HG02870 (cell line): Measurements from ENCODE around the gene BCL2L13.
"Not testable (repeated sequence)": the region's sequence is repeated elsewhere in the genome, so short reads cannot be mapped to it uniquely, and the experiment has no call there.

ENCODE experiments used
- ATAC-seq: cut with Tn5 transposase; IDR thresholded peaks from one replicate; pipeline ENCODE4 v1.9.1; 2021; ENCODE audit warnings: mild to moderate bottlenecking, moderate library complexity; ENCODE audit not compliant: unreplicated experiment

BCL2L13 gene

DNA sequence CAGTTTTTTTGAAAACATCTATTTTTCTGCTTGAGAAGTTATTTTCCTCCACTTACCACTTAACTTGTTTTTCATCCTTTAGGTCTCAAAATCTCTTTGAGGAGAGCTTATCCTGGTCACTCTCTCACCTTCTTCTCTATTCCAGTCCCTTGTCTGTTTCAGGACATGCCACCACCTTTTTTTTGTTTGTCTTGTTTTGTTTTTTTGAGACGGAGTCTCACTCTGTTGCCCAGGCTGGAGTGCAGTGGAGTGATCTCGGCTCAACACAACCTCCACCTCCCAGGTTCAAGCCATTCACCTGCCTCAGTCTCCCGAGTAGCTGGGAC, 4.6 kb upstream of the BCL2L13 start:
- no peak for ATAC-seq

DNA sequence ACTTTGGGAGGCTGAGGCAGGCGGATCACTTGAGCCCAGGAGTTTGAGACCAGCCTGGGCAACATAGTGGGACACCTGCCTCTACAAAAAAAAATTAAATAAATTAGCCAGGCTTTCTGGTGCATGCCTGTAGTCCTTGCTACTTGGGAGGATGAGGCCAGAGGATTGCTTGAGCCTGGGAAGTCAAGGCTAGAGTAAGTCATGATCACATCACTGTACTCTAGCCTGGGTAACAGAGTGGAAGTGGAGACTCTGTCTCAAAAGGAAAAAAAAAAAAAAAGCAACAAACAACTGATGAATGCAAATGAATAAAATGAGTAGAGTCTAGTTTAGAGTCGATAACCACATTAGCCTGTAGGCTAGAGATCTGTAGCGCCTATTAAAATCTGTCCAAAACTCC, 3.9 kb upstream of the BCL2L13 start:
- no peak for ATAC-seq

DNA sequence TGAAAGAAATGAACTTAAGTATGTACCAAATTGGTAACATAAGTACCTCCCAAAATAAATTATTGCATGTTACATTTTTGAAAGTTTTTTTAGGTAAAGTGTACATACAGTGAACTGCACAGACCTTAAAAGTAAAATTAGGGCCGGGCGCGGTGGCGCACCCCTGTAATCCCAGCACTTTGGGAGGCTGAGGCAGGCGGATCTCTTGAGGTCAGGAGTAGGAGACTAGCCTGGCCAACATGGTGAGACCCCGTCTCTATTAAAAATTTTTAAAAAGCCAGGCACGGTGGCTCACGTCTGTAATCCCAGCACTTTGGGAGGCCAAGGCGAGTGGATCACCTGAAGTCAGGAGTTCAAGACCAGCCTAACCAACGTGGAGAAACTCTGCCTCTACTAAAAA, 1.7 kb upstream of the BCL2L13 start:
- ATAC-seq: not testable (repeated sequence)

DNA sequence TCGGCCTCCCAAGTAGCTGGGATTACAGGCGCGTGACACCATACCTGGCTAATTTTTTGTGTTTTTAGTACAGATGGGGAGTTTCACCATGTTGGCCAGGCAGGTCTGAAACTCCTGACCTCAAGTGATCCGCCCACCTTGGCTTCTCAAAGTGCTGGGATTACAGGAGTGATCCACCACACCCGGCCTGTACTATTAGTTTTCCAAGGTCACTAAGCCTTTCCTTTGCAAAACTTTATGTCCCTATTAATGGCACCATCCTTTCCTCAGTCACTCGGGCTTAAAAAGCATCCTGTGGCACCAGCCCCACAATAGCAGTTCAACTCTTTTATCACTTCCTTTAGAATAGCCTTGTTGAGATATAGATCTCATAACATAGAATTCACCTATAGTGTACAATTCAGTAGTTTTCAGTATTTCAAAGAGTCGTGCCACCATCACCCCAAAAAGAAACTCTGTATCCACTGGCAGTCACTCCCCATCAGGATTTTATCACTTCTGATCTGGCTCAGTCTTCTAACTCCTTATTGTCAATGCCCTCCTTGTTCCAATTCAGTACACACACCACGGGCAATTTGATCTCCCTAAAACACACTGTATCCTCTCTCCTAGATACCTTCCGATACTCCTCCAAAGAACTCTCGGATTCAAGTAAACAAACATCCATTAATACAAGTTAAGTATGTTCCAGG, 921 bp upstream of the BCL2L13 start:
- ATAC-seq: no peak

DNA sequence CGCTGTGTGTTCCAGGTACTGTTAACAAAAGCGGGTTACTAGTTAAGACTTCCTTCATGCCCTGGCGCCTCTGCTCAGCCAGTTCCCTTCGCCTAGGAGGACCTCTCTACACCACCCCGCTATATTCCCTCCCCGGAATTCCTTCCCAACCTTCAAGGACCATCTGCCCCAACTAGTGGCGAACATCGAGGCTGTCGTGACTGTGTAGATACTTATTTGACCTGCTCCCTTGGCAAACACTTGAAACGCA, 450 bp upstream of the BCL2L13 start:
- peak; percentile 17 for ATAC-seq

DNA sequence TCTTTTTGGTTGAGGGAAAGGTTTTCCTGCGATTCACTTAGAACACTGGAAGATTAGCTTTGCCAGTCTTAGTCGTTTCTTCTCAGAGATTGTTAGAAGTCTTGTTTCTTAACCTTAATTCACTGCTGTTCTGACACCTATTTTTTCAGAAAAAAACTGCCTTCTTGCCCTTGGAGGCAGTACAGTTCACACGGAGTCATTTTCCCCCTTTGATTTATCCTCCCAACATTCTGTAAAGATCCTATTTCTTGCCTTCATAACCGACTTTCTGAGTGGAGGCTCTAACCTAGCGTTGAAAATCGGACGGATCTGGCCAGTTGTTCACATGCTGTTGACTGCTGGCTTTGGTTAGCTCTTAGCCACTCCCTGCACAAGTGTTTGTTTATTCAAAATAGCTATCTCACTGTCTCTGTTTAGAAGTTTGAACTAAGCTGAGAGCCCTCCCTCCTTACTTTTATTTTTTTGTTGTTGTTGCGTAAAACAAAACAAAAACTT, 737 bp downstream of the BCL2L13 start:
- ATAC-seq: peak; percentile 31

DNA sequence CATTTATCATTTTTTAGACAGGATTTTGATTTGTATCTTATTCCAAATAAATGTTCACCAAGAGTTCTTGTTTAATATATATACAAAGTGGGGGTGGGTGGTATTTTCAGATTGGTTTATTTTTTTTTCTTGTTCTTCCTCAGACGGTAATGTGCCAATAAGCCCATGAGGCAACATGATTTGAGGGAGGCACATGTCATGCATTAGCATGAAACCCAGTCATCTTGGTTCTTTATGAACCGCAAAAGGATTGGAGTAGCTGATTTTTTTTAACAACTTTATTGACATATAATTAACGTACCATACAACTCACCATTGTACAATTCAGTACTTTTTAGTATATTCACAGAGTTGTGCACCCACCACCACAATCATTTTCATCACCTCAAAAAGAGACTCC, 2.7 kb downstream of the BCL2L13 start:
- no peak for ATAC-seq

DNA sequence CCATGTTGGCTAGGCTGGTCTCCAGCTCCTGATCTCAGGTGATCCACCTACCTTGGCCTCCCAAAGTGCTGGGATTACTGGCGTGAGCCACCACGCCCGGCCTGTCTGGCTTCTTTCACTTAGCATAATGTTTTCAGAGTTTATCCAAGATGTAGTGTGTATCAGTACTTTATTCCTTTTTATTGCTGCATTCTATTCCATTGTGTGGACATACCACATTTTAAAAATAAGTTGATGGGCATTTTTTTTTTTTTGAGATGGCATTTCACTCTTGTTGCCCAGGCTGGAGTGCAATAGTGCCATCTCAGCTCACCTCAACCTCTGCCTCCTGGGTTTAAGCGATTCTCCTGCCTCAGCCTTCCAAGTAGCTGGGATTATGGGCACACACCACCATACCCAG, 3.8 kb downstream of the BCL2L13 start:
- not testable (repeated sequence) for ATAC-seq

DNA sequence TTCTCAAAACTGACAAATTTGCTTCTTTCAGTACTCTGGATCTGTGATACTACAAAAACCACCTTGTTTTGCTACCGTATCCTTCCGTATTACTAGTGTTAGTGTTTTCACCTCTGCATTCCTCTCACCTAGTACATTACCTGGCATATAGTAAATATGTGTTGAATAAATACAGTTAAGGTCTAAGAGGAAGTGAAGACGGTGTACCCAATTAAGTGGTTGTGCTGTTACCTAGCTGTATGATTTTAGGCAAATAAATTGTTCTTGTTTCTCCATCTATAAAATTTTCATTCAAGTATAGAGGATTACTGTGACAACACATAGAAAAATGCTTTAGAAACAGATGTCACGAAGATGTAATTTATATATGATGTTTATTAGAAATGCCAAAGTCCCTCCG, 8.9 kb downstream of the BCL2L13 start:
- ATAC-seq: no peak

DNA sequence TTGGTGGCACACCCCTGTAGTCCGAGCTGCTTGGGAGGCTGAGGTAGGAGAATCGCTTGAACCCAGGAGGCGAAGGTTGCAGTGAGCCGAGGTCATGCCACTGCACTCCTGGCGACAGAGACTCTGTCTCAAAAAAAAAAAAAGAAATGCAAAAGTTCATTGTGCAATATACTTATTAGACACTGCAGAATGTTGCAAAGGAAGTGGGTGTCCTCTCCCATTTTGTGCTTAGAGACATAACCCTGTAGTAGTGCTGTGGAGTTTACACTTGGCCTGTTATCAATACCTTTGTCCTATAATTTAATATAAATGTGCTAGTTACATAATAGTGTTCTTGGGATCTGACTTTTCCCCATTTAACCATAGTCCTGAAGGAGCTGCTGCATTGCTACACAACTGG, 9.4 kb downstream of the BCL2L13 start:
- ATAC-seq: no peak

DNA sequence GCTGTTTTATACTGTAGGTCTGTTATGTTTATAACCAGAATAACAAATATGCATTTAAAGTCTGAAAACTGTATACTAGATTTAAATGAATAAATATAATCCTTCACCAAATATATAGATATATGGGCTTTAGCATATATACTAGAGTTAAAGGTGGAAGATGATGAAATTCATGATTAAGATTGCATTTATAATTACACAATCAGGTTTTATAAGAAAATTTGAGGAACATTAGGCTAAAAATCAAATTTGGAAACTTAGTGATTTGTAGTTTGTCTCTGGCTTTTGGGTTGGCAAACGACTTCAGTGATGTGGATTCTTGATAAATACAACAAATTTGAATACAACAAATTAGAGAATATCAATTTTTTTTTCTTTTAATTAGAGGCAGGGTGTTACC, 10.0 kb downstream of the BCL2L13 start:
- ATAC-seq: no peak

DNA sequence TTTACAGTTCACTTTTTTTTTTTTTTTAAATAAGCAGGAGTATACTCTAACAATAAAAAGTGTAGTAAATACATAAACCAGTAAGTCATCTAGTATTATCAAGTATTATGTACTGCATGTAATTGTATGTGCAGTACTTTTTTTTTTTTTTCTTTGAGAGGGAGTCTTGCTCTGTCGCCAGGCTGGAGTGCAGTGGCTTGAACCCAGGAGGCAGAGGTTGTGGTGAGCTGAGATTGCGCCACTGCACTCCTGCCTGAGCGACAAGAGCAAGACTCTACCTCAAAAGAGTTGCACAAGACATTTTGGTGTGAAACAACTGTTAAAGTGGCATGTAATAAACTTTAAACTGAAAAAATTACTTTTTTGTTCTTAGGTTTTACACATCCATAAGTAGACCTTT, 16.7 kb downstream of the BCL2L13 start:
- no peak for ATAC-seq

DNA sequence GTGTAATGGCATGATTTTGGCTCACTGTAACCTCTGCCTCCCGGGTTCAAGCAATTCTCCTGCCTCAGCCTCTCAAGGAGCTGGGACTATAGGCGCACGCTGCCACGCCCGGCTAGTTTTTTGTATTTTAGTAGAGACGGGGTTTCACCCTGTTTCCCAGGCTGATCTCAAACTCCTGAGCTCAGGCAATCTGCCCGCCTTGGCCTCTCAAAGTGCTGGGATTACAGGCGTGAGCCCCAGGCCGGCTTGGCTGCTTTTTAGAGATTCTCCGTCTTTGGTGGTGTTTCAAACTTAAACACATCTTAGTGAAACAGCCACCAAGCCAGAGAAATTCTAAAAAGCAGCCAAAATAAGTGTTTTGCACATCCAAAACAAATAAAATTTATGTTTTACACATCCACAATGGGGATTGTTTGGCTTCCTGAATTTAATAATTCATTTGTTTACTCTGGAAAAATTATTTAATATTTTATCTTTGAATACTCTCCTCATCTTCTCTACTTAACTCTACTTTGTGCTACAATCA, 18.4 kb downstream of the BCL2L13 start:
- no peak for ATAC-seq

DNA sequence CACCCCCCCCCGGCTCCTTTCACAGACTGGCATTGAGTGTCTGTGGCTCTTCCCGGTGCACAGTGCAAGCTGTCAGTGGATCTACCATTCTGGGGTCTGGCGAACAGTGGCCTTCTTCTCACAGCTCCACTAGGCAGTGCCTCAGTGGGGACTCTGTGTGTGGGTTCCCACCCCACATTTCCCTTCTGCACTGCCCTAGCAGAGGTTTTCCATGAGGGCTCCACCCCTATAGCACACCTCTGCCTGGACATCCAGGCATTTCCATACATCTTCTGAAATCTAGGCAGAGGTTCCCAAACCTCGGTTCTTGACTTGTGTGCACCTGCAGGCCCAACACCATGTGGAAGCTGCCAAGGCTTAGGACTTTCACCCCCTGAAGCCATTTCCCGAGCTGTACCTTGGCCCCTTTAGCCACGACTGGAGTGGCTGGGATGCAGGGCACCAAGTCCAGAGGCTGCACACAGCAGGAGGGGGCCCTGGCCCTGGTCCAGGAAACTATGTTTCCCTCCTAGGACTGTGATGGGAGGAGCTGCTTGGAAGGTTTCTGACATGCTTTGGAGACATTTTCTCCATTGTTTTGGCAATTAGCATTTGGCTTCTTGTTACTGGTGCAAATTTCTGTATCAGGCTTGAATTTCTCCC, 26.0 kb downstream of the BCL2L13 start:
- ATAC-seq: no peak

DNA sequence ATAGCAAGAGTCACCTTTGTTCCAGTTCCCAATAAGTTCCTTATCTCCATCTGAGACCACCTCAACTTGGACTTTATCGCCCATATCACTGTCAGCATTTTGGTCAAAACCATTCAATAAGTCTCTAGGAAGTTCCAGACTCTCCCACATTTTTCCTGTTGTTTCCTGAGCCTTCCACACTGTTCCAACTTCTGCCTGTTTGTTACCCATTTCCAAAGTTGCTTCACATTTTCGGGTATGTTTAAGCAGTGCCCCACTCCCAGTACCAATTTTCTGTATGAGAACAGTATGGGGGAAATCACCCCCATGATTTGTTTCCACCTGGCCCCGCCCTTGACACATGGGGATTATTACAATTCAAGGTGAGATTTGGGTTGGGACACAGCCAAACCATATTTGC, 26.7 kb downstream of the BCL2L13 start:
- no peak for ATAC-seq

DNA sequence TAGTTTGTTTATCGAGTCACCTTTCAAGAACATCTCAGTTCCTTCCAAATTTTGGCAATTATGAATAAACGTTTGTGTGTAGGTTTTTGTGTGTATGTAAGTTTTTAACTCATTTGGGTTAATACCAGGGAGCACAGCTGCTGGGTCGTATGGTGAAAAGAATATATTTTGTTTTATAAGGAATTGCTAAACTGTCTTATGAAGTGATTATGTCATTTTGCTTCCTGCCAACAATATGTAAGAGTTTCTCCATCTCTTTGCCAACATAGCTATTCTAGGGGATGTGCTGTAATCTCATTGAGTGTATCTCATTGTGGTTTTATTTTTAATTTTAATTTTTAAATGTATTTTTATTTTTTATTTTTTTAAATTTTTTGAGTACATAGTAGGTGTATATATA, 27.3 kb downstream of the BCL2L13 start:
- no peak for ATAC-seq

DNA sequence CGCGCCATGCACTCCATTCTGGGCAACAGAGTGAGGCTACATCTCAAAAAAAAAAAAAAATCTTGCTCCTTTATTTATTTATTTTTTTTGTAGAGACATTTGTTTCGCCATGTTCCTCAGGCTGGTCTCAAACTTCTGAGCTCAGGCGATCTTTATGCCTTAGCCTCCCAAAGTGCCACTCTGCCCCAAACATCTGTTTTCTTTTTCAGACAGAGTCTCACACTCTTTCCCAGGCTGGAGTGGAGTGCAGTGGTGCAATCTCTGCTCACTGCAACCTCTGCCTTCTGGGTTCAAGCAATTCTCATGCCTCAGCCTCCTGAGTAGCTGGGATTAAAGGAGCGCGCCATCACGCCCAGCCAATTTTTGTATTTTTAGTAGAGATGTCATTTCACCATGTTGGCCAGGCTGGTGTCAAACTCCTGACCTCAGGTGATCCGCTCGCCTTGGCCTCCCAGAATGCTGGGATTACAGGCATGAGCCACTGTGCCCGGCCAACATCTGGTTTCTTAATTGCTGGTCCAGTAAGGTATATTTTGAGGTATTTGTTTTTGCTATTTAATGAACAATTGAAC, 33.0 kb downstream of the BCL2L13 start:
- ATAC-seq: not testable (repeated sequence)

DNA sequence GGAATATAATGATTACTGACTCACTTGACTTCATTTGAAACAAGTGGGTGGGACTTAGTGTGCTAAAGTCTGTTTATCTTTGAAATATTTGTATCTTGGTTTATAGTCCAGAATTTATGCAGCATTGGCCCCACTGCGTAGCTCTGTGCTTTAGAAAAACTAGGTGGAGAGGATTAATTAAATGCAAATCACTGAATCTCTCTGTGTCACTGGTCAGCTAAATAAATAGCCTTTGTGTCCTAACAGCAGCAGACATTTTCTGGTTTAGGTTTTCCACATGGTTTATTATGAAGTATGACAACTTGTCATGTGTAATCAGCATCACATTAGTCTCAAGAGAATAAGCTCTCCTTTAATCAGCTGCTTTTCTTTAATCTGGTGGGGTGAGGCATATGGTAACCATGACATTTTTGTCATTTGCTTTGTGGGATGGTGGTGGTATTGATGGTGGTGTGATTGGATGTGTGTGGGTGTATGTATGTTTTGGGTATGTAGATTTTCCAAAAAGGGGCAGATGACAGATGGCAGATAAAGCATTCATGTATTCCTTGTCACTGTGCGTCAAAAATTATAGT, 33.9 kb downstream of the BCL2L13 start:
- ATAC-seq: no peak

DNA sequence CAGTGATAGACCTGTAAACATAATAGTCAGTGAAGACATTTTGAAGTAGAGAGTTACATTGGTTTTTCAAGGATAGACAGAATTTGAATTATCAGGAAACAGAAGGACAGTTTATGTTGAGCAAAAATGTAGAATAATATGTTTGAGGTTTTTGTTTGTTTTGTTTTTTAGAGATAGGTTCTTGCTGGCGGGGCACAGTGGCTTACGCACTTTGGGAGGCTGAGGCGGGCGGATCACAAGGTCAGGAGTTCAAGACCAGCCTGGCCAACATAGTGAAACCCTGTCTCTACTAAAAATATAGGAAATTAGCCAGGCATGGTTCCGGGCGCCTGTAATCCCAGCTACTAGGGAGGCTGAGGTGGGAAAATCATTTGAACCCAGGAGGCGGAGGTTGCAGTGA, 35.6 kb downstream of the BCL2L13 start:
- no peak for ATAC-seq

DNA sequence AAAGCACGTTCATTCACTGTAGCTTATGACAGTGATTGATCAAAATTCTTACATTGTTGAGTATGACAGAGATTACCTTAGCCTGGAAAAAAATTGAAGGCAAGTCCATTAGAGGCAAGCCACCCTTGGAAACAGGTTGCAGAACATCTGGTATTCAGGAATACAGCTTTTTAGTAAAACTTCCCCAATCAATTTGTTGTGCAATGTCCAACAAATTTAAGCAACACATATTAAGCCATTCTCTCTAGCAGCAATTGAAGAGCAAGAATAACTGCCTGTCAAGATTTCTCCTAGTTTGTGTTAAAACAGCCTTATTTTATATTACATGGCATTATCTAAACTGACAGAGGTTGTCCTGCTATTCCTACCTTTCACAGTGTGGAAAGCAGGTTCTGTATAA, 37.0 kb downstream of the BCL2L13 start:
- no peak for ATAC-seq

DNA sequence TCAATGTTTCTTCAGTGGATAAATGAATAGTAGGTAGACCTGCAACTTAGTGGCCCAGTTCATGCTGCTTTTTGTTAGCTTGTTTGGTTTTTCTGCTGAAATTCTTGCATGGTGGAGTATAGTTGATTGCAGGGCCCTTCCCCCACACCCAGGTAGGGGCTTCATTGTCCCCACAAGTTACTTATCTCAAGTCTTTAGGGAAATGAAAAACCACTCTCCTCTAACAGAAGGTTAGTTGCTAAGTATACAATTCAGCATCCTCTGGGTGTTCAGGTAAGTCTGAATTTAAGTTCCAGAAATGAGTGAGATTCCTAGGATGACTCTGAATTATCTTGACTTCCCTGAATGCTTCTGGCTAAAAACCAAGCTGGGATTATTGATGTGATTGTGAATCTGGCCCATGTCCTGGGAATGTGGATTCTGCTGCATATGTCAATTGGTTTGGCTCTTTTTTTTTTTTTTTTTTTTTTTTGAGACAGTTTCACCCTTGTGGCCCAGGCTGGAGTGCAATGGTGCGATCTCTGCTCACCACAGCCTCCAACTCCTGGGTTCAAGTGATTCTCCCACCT, 40.3 kb downstream of the BCL2L13 start:
- ATAC-seq: no peak

DNA sequence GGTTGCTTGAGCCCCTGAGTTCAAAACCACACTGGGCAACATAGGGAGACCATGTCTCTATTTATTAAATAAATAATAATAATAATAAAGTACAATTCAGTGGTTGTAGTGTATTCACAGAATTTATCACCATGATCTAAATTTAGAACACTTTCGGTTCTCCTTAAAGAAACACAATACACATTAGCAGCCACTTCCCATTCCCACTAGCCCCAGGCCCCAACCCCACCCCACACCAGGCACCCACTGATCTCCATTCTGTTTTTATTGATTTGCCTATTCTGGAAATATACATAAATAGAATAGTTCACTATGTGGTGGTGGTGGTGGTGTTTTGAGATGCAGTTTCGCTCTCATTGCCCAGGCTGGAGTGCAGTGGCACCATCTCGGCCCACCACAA, 45.7 kb downstream of the BCL2L13 start:
- ATAC-seq: no peak
